ENCODE results near the gene ZNF529. TPM values are rescaled to one million over a fixed set of nuclear protein-coding genes. Genes with fewer than 3 reads are reported as not detected.
A peak's percentile ranks its signal among the peaks of the same experiment; 100 is the strongest.

ZNF529 gene
- total RNA-seq, 6 experiments from 2014 or later = 2.0 to 6.0 (median 4.1) TPM

GRCh38 chr19:36579255-36579654 is 6.2 kb upstream of the ZNF529 start:
- no peak overlapping the region for H3K4me3 ChIP-seq
- peaks cover 0 to 5% (median 0%) of the 10 kb centered on the region in 4 donors for H3K4me1 ChIP-seq
- H3K27me3 ChIP-seq = no peaks in the 10 kb centered on the region
- H3K9me3 ChIP-seq = peaks cover 0 to 9% (median 6%) of the 10 kb centered on the region in 4 donors
- DNase-seq = no peak
- ATAC-seq = no peak
- no peak for TF ChIP-seq POLR2A (IDR thresholded peaks at IDR 0.05)
- TF ChIP-seq CTCF (IDR thresholded peaks at IDR 0.05) = no peak
- H3K27ac ChIP-seq = no peak overlapping the region
- H3K36me3 ChIP-seq = peaks cover 0 to 40% (median 14%) of the 10 kb centered on the region in 4 donors
- intact Hi-C loops (cut with DNase I) = no loop called here

- Histone ChIP-seq H3K4me1 (peaks cover 0 to 10% (median under 1%) of the 10 kb centered on the region in 4 donors), H3K9me3 (peaks cover 0 to 9% (median 3%) of the 10 kb centered on the region in 4 donors), H3K27ac (no peak overlapping the region), H3K36me3 (peaks cover 0 to 40% (median 14%) of the 10 kb centered on the region in 4 donors), H3K27me3 (no peaks in the 10 kb centered on the region), H3K4me3 (no peak overlapping the region)
- DNase-seq (no peak), ATAC-seq (no peak)
- intact Hi-C loops (cut with DNase I) = no loop called here
- TF ChIP-seq CTCF (IDR thresholded peaks at IDR 0.05) = no peak
- no peak for TF ChIP-seq POLR2A (IDR thresholded peaks at IDR 0.05)
- WGBS (ENCODE audit: insufficient coverage, low coverage, low lambda C conversion rate, missing lambda C conversion rate) = 94% methylated on average over 3 of the region's 3 CpGs
Measured at GRCh38 chr19:36577271-36577996, 4.3 kb upstream of the ZNF529 start.

- intact Hi-C loops (cut with DNase I) = no loop called here
- ATAC-seq (no peak), DNase-seq (no peak)
- Histone ChIP-seq H3K36me3 (peaks cover 0 to 24% (median 8%) of the 10 kb centered on the region in 4 donors), H3K4me1 (peaks cover 0 to 14% (median 3%) of the 10 kb centered on the region in 4 donors), H3K9me3 (peaks cover 0 to 7% (median under 1%) of the 10 kb centered on the region in 4 donors), H3K27me3 (no peaks in the 10 kb centered on the region), H3K27ac (no peak overlapping the region), H3K4me3 (no peak overlapping the region)
- WGBS (ENCODE audit: insufficient coverage, low coverage, low lambda C conversion rate, missing lambda C conversion rate) = 56% methylated on average over 2 of the region's 2 CpGs
- no peak for TF ChIP-seq CTCF (IDR thresholded peaks at IDR 0.05)
- no peak for TF ChIP-seq POLR2A (IDR thresholded peaks at IDR 0.05)
Measured at GRCh38 chr19:36574741-36575140, 1.6 kb upstream of the ZNF529 start.

GRCh38 chr19:36573895-36574720 is 1.0 kb upstream of the ZNF529 start:
- Histone ChIP-seq H3K4me1 (peaks cover 0 to 14% (median 3%) of the 10 kb centered on the region in 4 donors), H3K4me3 (peak overlapping the region; percentile 70 to 94 (median 81)), H3K36me3 (peaks cover 0 to 18% (median 5%) of the 10 kb centered on the region in 4 donors), H3K9me3 (peaks cover 0 to 8% (median under 1%) of the 10 kb centered on the region in 4 donors), H3K27ac (peak overlapping the region; percentile 41 to 76 (median 63)), H3K27me3 (no peaks in the 10 kb centered on the region)
- TF ChIP-seq POLR2A (IDR thresholded peaks at IDR 0.05) = no peak
- no peak for TF ChIP-seq CTCF (IDR thresholded peaks at IDR 0.05)
- DNase-seq (no peak), ATAC-seq (peak in 3 of 4 donors; percentile 5 to 18 (median 9))
- intact Hi-C loops (cut with DNase I) = no loop called here
- WGBS (ENCODE audit: insufficient coverage, low coverage, low lambda C conversion rate, missing lambda C conversion rate) = 21% methylated on average over 18 of the region's 18 CpGs
